HFF-Myc (cell line): ENCODE data around the gene PTPN18.

Source experiments
- DNase-seq: peaks from one replicate; pipeline ENCODE4 v3.0.0-alpha.2; 2011; ENCODE audit warnings: low read depth; ENCODE audit errors: extremely low read depth
- H3K4me3 ChIP-seq: replicated peaks from 2 replicates; pipeline ENCODE4 v1.5.1; 2011; ENCODE audit warnings: low read depth, mild to moderate bottlenecking, control low read depth, low read length
- CTCF ChIP-seq: IDR thresholded peaks from 2 replicates; pipeline ENCODE4 v1.5.1; 2012; ENCODE audit warnings: mild to moderate bottlenecking, low read depth, low read length, control low read depth; ENCODE audit errors: missing control alignments

PTPN18 gene

GRCh38 chr2:130353291-130354138, 2.3 kb upstream of the PTPN18 start:
- DNase-seq: no peak
- no peak overlapping the region for H3K4me3 ChIP-seq
- no peak for TF ChIP-seq CTCF

GRCh38 chr2:130354139-130354428, 1.8 kb upstream of the PTPN18 start:
- H3K4me3 ChIP-seq: no peak overlapping the region
- DNase-seq: no peak
- no peak for TF ChIP-seq CTCF

DNA sequence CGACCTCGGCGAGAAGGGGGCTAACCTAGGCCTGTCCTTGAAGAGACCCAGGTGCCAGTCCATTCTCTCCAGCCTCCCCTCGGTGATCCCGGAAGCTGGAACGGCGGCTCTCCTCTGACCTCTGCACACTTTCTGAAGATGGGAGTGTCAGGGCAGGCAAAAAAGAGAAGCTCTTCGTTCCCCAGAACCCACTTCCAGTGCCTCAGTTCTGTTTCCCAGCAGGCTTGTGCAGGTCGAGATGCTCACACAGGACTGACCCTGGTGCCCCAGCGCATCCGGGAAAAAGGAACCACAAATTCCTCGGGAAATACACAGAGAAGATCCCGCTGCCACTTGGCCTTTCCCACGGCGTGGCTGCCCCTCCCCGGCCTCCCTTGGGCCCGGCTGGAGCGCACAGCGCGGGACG, 681 bp upstream of the PTPN18 start:
- no peak for TF ChIP-seq CTCF
- H3K4me3 ChIP-seq: peak overlapping the region; percentile 63
- no peak for DNase-seq

DNA sequence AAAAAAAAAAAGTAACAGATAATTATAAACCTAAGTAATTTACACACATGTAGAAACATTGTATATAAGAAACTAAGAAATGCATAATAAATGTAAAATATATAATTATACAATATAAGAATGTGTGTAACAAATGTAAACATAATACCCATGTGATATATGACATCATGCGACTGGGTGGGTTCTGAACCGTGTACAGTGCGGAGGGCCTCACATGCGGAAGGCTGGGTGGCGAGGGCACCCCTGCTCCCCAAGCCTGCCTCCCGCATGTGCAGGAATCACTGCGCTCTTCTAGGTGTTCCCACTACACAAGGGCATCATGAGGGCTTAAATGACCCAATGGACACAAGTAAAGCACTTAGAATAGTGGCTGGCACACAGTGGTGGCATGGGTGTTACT, 2.0 kb downstream of the PTPN18 start:
- TF ChIP-seq CTCF: no peak
- DNase-seq: no peak

GRCh38 chr2:130358420-130359350, 2.8 kb downstream of the PTPN18 start:
- no peak for DNase-seq
- no peak overlapping the region for H3K4me3 ChIP-seq
- no peak for TF ChIP-seq CTCF

More for the DNA sequence above, 2.0 kb downstream of the PTPN18 start:
- H3K4me3 ChIP-seq: no peak overlapping the region

- H3K4me3 ChIP-seq: no peak overlapping the region
- DNase-seq: no peak
- no peak for TF ChIP-seq CTCF
Observed at GRCh38 chr2:130359466-130359865, 3.6 kb downstream of the PTPN18 start.
